Ishikawa (cell line): ENCODE data around the gene TM7SF3.

Experiments
- CEBPB ChIP-seq: IDR thresholded peaks from 2 replicates; pipeline ENCODE4 v1.6.1; 2012
- CREB1 ChIP-seq: IDR thresholded peaks from 2 replicates; pipeline ENCODE4 v1.6.1; 2012; ENCODE audit warnings: low read depth
- EGR1 ChIP-seq: IDR thresholded peaks from 2 replicates; pipeline ENCODE4 v1.6.1; 2012
- EP300 ChIP-seq: IDR thresholded peaks from 2 replicates; pipeline ENCODE4 v1.6.1; 2012; ENCODE audit warnings: borderline replicate concordance
- FOXM1 ChIP-seq: IDR thresholded peaks from 2 replicates; pipeline ENCODE4 v1.6.1; 2012; ENCODE audit warnings: low read depth, borderline replicate concordance
- NFIC ChIP-seq: IDR thresholded peaks from 2 replicates; pipeline ENCODE4 v1.6.1; 2012
- RAD21 ChIP-seq: IDR thresholded peaks from 2 replicates; pipeline ENCODE4 v1.6.1; 2012; ENCODE audit warnings: low read depth
- TAF1 ChIP-seq: IDR thresholded peaks from 2 replicates; pipeline ENCODE4 v1.6.1; 2012; ENCODE audit warnings: low read depth, mild to moderate bottlenecking
- TCF12 ChIP-seq: IDR thresholded peaks from 2 replicates; pipeline ENCODE4 v1.6.1; 2012; ENCODE audit warnings: low read depth
- TEAD4 ChIP-seq: IDR thresholded peaks from 2 replicates; pipeline ENCODE4 v1.6.1; 2012
- YY1 ChIP-seq: IDR thresholded peaks from 2 replicates; pipeline ENCODE4 v1.6.1; 2012; ENCODE audit warnings: low read depth
- ZBTB7A ChIP-seq: IDR thresholded peaks from 2 replicates; pipeline ENCODE4 v1.6.1; 2012; ENCODE audit warnings: low read depth
- TF ChIP-seq, protein P1 (sequence below): IDR thresholded peaks from 2 replicates; pipeline ENCODE4 v1.6.1; 2012
- TF ChIP-seq, protein P2 (sequence below): IDR thresholded peaks from 2 replicates; pipeline ENCODE4 v1.6.1; 2012
- TF ChIP-seq, protein P3 (sequence below): IDR thresholded peaks from 2 replicates; pipeline ENCODE4 v1.6.1; 2012; ENCODE audit warnings: low read depth, mild to moderate bottlenecking

TM7SF3 gene

DNA sequence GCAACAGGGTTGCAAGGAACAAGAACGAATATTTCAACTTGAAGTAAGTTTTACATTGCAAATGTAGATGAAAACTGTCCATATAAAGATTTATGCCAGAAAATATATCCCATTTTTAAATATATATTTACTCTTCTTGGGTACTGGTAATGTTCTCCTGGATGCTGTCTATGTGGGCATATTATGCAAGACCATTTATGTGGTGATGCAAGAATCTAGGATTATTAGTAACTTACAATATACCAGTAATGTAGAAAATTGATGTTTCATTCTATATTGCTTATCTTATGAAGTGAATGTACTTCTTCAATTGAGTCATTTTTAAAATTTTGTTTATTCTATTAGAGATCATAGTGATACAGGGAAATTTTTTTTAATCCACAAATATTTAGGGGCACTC lies 50.8 kb downstream of the TM7SF3 start:
- TF ChIP-seq YY1 (no peak), TAF1 (no peak), EGR1 (no peak), FOXM1 (no peak), RAD21 (no peak), ZBTB7A (no peak), NFIC (no peak), TEAD4 (no peak), CEBPB (no peak), CREB1 (no peak), EP300 (no peak), TCF12 (no peak)
- TF ChIP-seq, protein P1, sequence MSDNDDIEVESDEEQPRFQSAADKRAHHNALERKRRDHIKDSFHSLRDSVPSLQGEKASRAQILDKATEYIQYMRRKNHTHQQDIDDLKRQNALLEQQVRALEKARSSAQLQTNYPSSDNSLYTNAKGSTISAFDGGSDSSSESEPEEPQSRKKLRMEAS: no peak
- TF ChIP-seq, protein P2, sequence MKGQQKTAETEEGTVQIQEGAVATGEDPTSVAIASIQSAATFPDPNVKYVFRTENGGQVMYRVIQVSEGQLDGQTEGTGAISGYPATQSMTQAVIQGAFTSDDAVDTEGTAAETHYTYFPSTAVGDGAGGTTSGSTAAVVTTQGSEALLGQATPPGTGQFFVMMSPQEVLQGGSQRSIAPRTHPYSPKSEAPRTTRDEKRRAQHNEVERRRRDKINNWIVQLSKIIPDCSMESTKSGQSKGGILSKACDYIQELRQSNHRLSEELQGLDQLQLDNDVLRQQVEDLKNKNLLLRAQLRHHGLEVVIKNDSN: no peak

DNA sequence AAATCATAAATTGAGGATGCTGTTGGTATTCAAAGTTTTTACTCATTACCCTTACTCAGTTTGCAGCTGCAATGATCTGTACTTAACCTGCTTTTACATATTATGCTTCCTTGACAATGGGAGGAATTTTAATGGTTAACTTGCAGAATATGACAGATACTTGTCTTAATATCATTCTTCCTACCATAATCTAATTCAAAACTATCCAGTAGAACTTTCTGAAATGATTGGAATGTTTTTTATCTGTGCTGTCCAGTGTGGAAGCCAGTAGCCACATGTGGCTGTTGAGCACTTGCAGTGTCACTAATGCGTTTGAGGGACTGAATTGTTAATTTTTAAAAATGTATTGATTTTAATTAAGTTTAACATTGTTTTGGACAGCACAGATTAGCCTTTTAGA lies 52.4 kb downstream of the TM7SF3 start:
- TF ChIP-seq TEAD4: no peak
- TF ChIP-seq EGR1: no peak
- no peak for TF ChIP-seq TCF12
- TF ChIP-seq FOXM1: no peak
- no peak for TF ChIP-seq CREB1
- TF ChIP-seq, protein P1: no peak

DNA sequence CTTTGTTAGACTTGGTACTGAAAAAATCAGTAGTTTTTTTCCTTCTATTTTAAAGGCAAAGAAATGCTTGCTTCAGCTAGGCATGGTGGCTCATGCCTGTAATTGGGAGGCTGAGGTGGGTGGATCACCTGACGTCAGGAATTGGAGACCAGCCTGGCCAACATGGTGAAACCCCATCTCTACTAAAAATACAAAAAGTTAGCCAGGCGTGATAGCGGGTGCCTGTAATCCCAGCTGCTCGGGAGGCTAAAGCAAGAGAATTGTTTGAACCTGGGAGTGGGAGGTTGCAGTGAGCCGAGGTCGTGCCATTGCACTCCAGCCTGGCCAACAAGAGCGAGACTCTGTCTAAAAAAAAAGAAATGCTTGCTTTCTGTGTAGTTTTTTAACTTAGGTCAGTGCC lies 52.8 kb downstream of the TM7SF3 start:
- TF ChIP-seq EGR1: 0 out of 2 replicates have a peak, but pooled peaks have one; percentile 13

DNA sequence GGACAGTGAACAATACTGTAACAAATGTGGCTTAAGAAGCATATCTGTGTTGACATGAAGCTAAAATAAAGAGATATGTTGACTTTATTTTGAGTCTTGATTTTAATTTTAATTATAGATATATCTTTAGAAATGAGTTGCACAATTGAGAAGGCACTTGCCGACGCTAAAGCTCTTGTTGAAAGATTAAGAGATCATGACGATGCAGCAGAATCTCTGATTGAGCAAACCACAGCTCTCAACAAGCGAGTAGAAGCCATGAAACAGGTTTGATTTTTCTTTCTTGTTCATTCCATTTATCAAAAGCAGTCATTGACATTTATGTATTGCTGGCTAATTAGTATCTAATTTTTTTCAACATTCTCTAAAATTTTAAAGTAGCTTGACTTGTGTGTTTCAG lies 60.2 kb downstream of the TM7SF3 start:
- TF ChIP-seq NFIC (no peak), RAD21 (no peak), ZBTB7A (no peak), YY1 (no peak), CREB1 (no peak)
- TF ChIP-seq, protein P3, sequence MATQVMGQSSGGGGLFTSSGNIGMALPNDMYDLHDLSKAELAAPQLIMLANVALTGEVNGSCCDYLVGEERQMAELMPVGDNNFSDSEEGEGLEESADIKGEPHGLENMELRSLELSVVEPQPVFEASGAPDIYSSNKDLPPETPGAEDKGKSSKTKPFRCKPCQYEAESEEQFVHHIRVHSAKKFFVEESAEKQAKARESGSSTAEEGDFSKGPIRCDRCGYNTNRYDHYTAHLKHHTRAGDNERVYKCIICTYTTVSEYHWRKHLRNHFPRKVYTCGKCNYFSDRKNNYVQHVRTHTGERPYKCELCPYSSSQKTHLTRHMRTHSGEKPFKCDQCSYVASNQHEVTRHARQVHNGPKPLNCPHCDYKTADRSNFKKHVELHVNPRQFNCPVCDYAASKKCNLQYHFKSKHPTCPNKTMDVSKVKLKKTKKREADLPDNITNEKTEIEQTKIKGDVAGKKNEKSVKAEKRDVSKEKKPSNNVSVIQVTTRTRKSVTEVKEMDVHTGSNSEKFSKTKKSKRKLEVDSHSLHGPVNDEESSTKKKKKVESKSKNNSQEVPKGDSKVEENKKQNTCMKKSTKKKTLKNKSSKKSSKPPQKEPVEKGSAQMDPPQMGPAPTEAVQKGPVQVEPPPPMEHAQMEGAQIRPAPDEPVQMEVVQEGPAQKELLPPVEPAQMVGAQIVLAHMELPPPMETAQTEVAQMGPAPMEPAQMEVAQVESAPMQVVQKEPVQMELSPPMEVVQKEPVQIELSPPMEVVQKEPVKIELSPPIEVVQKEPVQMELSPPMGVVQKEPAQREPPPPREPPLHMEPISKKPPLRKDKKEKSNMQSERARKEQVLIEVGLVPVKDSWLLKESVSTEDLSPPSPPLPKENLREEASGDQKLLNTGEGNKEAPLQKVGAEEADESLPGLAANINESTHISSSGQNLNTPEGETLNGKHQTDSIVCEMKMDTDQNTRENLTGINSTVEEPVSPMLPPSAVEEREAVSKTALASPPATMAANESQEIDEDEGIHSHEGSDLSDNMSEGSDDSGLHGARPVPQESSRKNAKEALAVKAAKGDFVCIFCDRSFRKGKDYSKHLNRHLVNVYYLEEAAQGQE: no peak

DNA sequence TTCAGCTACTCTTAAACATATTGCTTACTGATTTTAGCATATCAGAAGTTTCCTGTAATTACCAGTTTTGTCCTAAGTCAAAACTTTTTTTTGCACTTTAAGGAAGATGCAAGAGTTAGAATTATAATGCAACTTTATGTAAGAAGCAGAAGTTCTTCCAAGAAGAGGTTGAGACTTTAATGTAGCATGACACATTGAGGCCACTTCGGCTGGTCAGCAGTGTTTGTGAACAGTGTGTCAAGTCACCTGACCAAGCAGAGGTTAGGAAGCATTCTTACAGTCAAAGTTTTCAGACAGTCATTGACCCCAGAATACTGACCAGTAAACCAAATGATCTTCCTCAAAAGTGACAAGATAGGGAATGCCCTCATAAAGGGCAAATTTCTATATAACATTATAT lies 60.7 kb downstream of the TM7SF3 start:
- no peak for TF ChIP-seq FOXM1
- TF ChIP-seq, protein P2: peak; percentile 33; the same call in 1 of the 2 replicates

DNA sequence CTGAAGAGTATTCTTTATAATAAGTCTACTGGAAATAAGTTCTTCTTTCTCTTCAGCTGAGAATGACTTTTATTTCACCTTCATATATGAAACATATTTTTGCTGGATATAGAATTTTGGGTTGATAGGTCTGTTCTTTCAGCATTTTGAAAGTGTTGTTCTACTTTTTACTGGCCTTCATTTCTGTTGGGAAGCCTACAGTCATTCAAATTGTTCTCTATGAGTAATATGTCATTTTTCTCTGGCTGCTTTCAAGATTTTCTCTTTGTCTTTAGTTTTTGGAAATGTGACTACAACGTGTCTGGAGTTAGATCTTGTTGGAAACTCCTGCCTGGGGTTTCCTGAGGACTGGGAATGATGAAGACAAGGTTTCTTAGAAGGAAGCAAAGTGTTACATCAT lies 65.9 kb downstream of the TM7SF3 start:
- TF ChIP-seq TEAD4: no peak
- TF ChIP-seq NFIC: no peak
- no peak for TF ChIP-seq EP300
- TF ChIP-seq EGR1: no peak
- TF ChIP-seq, protein P3: no peak
- TF ChIP-seq, protein P1: no peak
- TF ChIP-seq CEBPB: no peak
- TF ChIP-seq RAD21: no peak
- no peak for TF ChIP-seq TCF12
- TF ChIP-seq FOXM1: no peak

DNA sequence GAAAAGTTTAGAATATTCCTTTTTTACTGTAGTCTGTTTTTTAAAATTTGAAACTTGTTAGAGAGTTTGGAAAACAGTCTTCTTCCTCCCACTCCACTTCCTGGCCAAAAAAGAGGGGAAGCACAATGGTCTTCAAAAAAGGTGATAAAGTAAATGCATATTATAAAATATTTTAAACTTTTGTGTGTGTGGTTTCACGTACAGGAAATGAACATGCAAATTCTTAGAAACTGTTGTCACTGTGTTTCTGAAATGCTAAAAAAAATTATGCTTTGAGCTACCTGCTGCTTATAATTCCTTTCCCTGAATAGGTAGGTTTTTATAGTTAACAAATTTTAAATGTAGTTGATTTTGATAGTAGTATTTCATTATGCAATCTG lies 73.0 kb downstream of the TM7SF3 start:
- TF ChIP-seq, protein P2: no peak
- TF ChIP-seq RAD21: no peak
- TF ChIP-seq TCF12: no peak
- TF ChIP-seq CREB1: no peak
- TF ChIP-seq TEAD4: no peak
- no peak for TF ChIP-seq NFIC
- TF ChIP-seq EP300: no peak
- no peak for TF ChIP-seq FOXM1
- no peak for TF ChIP-seq ZBTB7A
- no peak for TF ChIP-seq EGR1
- no peak for TF ChIP-seq YY1
- TF ChIP-seq, protein P3: no peak
- TF ChIP-seq TAF1: no peak
- no peak for TF ChIP-seq CEBPB
- TF ChIP-seq, protein P1: no peak
